HG03342 (cell line): ENCODE results near the gene RHOBTB1.
"Not testable (repeated sequence)": the region's sequence is repeated elsewhere in the genome, so short reads cannot be mapped to it uniquely, and the experiment has no call there.

Experiments used
- ATAC-seq: cut with Tn5 transposase; IDR thresholded peaks from one replicate; pipeline ENCODE4 v1.9.1; 2021; ENCODE audit warnings: mild to moderate bottlenecking, moderate library complexity; ENCODE audit not compliant: unreplicated experiment

Gene RHOBTB1

GRCh38 chr10:60910543-60910942, 33.4 kb downstream of the RHOBTB1 start:
- no peak for ATAC-seq

DNA sequence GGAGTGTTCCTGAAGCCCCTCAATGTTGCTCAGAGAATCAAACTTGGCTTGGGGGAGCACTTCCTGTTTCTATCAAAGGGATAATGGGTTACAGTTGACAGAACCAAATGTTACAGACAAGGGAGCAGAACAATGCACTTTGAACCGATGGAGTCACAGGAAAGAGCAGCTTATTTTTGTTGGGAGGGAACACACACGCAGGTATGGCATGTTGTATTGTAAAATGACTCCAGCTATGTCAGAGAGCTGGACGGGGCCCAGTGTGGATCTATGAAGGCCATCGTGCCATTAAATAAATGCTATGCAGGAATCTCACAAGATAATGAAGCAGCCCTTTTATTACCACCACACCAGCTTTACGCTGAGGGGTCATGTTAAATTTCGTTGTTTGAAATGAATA, 35.1 kb downstream of the RHOBTB1 start:
- ATAC-seq = no peak

DNA sequence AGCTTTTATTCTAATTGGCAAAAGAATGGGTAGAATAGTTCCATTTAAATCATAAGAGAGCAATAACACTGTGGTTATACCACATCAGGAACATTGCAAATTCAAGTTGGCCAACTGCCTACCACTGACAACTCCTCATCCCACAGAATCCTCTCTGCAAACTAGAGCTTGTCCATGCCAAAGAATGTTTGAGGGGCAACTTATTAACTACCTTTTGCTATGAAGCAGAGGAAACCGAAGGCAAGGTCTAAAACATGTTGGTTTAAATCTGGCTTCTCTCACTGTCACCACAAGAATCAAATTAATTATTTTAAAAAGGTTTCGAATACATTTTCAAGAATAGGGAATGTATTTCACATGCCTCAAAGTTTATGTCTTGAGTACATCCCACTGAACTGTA, 36.0 kb downstream of the RHOBTB1 start:
- ATAC-seq = no peak

- no peak for ATAC-seq
Observed at GRCh38 chr10:60907236-60907635, 36.7 kb downstream of the RHOBTB1 start.

DNA sequence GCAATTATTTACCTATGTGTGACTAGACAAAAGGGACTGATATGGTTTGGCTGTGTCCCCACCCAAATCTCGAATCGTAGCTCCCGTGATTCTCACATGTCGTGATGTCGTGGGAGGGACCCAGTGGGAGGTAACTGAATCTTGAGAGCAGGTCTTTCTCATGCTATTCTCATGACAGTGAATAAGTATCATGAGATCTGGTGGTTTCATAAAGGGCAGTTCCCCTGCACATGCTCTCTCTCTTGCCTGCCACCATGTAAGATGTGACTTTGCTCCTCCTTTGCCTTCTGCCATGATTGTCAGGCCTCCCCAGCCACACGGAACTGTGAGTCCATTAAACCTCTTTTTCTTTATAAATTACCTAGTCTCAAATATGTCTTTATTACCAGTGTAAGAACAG, 37.2 kb downstream of the RHOBTB1 start:
- ATAC-seq = not testable (repeated sequence)

- no peak for ATAC-seq
Observed at GRCh38 chr10:60906411-60906810, 37.6 kb downstream of the RHOBTB1 start.

DNA sequence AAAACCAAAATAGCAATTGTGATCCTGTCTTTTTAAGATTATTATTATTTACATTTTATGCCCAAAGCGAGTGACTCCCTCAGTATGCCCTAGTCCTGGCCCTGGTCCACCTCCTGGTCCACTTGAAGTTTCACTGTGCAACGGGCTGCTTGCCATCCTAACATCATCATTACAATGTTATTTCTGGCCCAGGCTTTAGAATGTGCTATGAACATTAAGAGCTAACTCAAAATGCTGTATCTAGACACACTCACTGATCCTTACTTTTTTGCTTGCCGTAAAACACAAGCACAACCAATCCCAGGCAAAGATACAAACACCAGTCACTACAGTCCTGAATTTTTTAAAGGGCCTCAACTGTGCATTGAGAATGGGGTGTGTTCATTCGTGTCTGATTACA, 38.4 kb downstream of the RHOBTB1 start:
- ATAC-seq = no peak

DNA sequence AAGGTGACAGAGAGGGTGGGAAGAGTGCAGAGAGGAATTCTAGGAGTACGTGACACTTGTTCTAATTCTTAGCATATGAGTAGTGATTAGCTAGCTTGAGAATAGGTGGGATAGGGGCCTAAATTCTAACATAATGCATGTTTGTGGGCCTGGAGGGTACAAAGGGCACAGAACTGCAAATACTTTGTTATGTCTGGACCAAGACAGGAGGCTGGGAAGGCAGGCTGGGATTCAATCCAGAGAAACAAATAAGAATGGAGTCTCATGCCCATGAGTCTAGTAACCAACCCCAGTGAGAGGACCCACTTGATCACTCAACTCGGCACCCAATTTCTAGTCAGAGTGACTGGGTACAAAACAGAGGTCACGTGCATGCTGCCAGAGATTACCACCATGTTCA, 40.9 kb downstream of the RHOBTB1 start:
- ATAC-seq = no peak

- no peak for ATAC-seq
Observed at GRCh38 chr10:60901561-60902235, 42.3 kb downstream of the RHOBTB1 start.

- no peak for ATAC-seq
Observed at GRCh38 chr10:60899266-60899665, 44.7 kb downstream of the RHOBTB1 start.

- no peak for ATAC-seq
Observed at GRCh38 chr10:60898321-60898720, 45.7 kb downstream of the RHOBTB1 start.

GRCh38 chr10:60896810-60897209, 47.2 kb downstream of the RHOBTB1 start:
- ATAC-seq = no peak

GRCh38 chr10:60896033-60896432, 48.0 kb downstream of the RHOBTB1 start:
- ATAC-seq = no peak

DNA sequence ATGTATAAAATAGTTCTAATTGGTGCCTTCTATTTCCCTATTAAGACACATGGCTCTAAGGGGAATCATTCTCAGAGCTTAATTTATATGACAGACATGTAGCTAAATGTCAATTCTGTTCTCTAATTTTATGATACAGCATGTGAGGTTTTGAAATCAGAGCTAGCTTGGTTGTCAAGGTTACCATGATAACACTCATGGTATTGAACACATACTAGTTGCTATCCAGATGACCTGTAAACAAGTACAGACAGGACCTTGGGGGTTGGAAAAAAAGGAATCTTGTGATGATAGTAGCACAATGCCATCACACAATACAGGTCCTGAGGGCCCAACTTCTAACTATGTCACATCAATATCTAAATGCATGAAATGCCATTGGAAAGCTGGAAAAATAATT, 49.2 kb downstream of the RHOBTB1 start:
- ATAC-seq = no peak

GRCh38 chr10:60893231-60893630, 50.8 kb downstream of the RHOBTB1 start:
- no peak for ATAC-seq

DNA sequence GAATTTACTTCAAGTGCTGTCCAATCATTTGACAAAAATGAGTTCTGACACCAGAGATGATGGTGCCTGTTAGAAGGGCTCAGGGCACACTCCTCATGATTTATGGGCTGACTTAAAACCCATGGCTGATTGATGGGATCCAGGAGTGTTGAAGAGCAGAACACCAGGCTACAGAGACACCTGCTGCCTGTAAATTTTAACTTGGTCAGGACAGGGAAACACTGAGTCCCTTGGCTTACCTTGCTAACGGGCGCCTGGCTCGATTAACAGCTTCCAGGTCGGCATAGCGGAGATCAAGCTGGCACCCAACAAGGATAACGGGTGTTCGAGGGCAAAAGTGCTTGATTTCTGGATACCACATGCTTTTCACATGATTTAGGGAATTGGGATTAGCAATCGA, 51.4 kb downstream of the RHOBTB1 start:
- ATAC-seq = no peak

DNA sequence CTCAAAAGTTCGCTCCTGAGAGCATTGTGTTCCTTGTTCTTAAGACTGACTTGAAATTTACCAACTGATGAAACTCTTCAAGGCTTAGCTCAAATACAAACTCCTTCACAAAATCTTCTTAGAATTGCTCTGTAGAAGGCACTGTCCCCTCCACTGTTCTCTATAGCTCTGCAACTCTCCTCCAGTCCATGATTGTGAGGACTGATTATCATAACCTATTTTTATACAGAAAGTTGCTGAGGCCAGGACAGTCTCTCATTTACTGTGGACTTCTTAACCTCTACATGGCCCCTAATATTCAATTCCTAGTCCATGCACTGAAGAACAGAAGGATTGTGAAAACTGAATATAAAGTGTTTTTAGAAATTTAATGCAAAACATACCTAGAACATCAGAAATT, 53.2 kb downstream of the RHOBTB1 start:
- ATAC-seq = no peak

DNA sequence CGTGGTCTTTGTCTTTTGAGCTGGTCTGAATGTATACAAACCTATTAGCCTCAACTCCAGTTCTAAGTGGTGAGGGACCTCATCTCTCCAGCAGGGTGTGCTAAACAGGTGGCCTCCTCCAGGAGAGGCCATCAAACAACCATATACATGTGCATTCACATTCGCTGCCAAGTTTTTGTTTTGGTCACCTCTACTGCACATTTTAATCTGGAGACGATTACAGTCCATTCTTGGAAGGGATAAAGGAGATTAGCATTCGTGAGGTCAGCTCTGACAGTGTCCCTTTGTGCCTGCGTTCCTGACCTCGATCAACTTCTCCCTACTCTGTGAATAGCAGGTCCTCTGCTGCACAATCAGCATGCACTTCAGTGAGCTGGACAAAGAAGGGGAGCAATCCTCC, 60.8 kb downstream of the RHOBTB1 start:
- ATAC-seq = peak; percentile 82

DNA sequence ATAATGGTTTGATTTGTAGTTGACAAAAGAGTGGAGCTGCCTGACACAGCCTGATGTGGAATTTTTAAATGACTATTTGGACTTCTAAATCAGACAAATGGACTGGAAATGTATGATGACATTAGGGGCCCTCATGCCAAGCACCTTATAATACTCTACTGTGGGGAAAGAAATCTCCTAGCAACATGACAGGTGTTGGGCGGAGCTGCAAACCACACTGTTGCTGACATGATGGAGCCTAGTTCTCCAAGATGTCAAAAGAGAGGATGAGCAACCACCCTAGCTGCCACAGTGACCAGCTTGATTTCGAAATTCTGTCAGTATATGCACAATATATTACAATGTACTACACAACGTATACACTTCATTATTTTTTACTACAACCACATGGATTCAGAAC, 65.8 kb downstream of the RHOBTB1 start:
- ATAC-seq = no peak

DNA sequence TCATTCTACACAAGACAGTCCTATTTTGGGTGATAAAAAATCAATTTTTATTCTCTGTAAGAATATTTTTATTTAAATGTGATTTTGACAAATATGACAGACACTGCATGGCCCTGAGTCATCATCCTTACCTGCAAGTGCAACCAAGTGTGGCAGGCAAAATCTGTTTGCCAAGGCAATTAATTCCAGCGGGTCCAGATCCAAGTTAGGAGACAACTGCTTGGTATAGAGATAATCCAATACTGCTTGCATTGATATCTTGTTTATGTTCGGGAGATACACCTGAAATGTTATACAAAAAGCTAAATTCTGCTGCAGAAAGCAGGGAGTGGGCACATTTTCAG, 66.2 kb downstream of the RHOBTB1 start:
- ATAC-seq = no peak

DNA sequence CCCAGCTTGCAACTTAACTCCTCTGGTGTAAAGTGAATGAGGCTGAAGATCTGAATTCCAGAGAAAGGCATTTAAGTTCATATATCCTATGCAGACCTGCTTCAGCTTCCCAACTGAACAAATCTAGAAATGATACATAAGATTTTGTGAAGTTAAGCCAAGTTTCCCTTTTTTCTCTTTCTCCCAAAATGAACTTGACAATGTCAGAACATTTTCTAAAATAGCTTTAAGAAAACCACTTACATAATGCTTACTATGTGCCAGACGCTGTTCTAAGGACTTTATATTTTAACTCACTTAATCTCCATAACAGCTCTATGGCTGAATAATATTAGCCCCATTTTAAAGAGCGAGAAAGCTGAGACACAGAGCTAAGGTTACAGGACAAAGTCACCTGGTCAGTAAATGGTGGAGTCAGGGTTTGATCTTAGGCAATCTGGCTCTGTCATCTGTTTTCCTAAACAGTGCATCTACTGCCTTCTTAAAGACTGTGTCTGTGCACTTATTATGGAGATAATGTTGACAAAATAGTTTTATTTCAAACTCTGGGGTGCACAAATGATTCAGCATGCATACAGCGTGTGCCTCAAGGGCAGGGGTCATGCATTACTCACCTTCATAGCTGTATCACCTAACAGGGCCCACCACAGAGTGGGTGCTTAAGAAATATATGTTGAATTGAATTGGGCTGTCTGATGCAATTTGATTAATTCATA, 66.8 kb downstream of the RHOBTB1 start:
- no peak for ATAC-seq

DNA sequence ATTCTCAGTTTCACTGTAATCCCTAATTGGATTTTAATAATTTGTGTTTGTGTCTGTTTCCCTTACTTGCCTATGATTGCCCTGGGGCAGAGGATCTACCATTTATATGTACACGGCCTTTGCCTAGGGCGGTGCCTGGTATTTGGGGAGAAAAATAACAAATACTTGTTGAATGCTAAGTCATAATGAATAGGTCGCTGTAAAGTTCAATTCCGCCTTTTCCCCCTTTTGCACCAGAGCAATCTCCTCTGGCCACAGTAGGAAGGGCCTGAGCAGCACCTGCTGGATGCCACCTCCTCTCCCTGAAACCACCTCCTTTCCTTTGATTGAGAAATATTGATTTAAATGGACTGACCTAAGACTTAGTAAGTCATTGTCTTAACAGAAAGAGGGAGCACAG, 70.2 kb downstream of the RHOBTB1 start:
- no peak for ATAC-seq

- no peak for ATAC-seq
Observed at GRCh38 chr10:60872451-60872850, 71.5 kb downstream of the RHOBTB1 start.
